Prostate gland (tissue), 2 donors: Measurements from ENCODE around the gene TERC.

ENCODE experiments used
- CTCF ChIP-seq, 4 experiments: fragments of 200-600 bp in 2 of 4; fragments of 450-650 bp in 2 of 4; sonication (generic) in 2 of 4; IDR thresholded peaks; 1 replicate in 3 of 4; 2 replicates in 1 of 4; pipeline ENCODE4 v1.5.1; 2016 to 2019; ENCODE audit warnings: antibody characterized with exemption in 4 of 4, mild to moderate bottlenecking in 2 of 4, moderate library complexity in 2 of 4
- POLR2A ChIP-seq: fragments of 450-650 bp; IDR thresholded peaks from one replicate; pipeline ENCODE4 v1.6.1; 2016; ENCODE audit warnings: antibody characterized with exemption, mild to moderate bottlenecking
- POLR2AphosphoS5 ChIP-seq: sonication (generic); formaldehyde crosslinking; IDR thresholded peaks from one replicate; pipeline ENCODE4 v1.6.1; 2017; ENCODE audit warnings: antibody characterized with exemption

GRCh38 chr3:169771497-169772304 is 6.8 kb upstream of the TERC start:
- TF ChIP-seq CTCF (IDR thresholded peaks at IDR 0.05) (no peak), POLR2A (no peak), POLR2AphosphoS5 (peak; percentile 82)
